HG03039 (cell line): ENCODE data around the gene DCP1B.

Source experiments
- ATAC-seq: cut with Tn5 transposase; IDR thresholded peaks from one replicate; pipeline ENCODE4 v1.9.1; 2021; ENCODE audit warnings: mild to moderate bottlenecking, moderate library complexity; ENCODE audit not compliant: unreplicated experiment

The DCP1B gene

DNA sequence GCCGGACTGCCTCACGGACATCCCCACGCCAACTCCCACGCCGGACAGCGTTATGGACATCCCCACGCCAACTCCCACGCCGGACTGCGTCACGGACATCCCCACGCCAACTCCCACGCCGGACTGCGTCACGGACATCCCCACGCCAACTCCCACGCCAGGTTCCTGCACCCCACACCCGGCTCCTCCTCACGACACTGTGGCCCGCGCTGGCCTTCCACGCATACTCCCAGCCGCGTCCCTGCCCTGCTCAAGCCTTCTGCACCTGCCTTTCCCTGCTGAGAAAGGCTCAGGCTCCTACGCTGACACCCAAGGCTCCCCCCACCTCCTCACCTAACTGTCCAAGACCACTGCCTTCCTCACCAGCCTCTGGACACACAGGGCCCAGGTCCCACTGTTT lies 95.5 kb downstream of the DCP1B start:
- ATAC-seq: no peak

- ATAC-seq: no peak
Measured at GRCh38 chr12:1907652-1908611, 96.3 kb downstream of the DCP1B start.

- ATAC-seq: no peak
Measured at GRCh38 chr12:1906579-1906978, 97.7 kb downstream of the DCP1B start.

DNA sequence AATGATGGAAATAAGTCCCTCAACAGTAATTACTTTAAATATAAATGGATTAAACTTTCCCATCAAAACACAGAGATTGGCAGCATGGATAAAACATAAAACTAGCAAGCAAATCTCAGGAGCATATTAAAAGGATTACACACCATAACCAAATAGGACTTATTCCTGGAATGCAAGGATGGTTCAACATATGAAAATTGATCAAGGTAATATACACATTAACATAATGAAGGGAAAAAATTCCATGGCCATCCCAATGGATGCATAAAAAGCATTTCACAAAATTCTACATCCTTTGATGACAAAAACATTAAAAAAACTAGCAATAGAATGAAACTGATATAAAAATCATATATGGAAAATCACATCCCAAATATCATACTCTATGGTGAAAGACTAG lies 99.4 kb downstream of the DCP1B start:
- no peak for ATAC-seq

- ATAC-seq: no peak
Measured at GRCh38 chr12:1896964-1897363, 107.3 kb downstream of the DCP1B start.
